NCI-H1105 treated with DMSO at 0.1 percent for 48 hours (cell line): ENCODE data around the gene INPP5J.
"Not testable (repeated sequence)": the region's sequence is repeated elsewhere in the genome, so short reads cannot be mapped to it uniquely, and the experiment has no call there.

Experiments used
- DNase-seq: peaks from one replicate; lab custom pipeline; 2025; lab: John Stamatoyannopoulos, UW

Gene INPP5J

DNA sequence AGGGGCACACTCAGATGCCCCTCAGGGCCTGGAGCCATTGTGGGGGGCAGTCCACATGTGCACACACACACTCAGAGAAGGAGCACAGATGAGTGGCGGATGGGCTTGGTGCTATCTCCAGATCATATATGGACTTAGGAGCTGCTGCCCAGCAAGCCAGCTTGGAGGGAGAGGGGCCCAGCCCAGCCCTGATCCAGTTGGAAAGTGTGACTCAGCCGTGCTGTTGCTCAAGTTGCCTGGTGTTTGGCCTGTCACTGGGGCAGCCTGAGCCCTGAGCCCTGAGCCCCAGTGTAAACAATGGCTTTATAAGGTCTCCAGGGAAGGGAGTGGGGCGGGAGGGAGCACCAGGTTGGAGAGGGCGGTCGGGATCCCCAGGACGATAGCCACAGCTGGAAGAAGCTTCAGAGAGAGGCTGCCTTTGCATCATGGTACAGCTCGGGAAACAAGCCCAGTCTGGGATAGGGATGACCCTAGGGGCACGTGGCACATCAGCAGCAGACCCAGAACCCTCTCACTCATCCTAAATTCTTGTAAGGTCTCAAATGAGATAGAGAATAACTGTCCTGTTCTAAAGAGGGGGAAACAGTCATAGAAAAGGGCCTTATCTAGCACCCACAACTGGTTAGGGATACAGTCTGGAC, 20.2 kb upstream of the INPP5J start:
- DNase-seq = no peak

- no peak for DNase-seq
These were observed 19.7 kb upstream of the INPP5J start for GRCh38 chr22:31103111-31103510.

- no peak for DNase-seq
These were observed 18.7 kb upstream of the INPP5J start for GRCh38 chr22:31103899-31104694.

GRCh38 chr22:31104869-31105268, 17.9 kb upstream of the INPP5J start:
- no peak for DNase-seq

DNA sequence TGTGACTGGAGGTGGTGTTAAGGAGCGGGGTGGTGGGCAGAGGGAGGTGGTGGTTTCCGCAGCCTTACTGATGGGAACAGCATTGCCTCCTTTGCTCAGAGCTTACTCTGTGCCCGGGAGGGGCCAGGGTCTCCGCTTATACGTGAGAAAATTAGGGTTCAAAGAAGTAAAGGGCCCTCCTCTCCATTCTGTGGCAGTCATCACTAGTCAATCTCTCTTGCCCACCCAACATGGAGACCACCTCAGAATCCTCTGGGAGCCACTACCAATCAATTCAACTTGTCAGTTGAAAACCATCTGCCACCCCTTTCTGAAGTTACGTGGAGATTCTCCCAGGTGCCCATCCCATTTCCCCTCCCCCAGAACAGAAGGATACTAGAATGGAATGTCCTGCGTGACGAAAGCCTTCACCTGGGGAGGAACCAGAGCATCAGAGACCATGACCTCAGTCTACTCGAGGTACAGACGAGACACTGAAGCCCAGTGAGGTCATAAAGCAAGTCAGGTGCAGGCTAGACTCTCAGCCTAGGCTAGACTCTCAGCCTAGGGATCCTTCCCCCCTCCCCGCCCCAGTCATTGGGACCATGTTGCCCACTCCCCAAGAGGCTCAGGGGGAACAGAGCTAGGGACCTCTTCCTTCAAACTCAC, 17.4 kb upstream of the INPP5J start:
- DNase-seq = no peak

- DNase-seq = no peak
These were observed 16.7 kb upstream of the INPP5J start for GRCh38 chr22:31106001-31106571.

DNA sequence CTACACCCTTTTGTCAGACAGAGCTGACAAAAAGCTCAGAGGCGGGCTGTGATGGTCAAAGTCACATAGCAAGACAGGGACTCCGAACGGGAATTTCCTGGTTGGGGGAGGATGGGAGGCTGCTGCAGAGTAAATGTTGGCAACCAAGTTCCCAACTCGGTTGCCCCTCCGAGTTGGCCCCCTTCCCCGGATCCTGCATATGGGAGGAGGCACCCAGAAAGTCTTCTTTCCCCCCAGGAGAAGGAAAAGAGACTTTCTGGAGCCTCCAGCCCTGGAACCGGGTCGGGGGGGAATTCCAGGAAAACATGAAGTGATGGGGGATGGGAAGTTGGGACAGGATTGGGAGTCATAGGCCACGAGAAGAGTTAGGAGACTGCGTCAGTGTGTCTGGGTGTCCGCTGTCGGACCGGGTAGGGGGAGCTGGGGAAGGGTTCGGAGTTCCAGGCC, 16.0 kb upstream of the INPP5J start:
- no peak for DNase-seq

DNA sequence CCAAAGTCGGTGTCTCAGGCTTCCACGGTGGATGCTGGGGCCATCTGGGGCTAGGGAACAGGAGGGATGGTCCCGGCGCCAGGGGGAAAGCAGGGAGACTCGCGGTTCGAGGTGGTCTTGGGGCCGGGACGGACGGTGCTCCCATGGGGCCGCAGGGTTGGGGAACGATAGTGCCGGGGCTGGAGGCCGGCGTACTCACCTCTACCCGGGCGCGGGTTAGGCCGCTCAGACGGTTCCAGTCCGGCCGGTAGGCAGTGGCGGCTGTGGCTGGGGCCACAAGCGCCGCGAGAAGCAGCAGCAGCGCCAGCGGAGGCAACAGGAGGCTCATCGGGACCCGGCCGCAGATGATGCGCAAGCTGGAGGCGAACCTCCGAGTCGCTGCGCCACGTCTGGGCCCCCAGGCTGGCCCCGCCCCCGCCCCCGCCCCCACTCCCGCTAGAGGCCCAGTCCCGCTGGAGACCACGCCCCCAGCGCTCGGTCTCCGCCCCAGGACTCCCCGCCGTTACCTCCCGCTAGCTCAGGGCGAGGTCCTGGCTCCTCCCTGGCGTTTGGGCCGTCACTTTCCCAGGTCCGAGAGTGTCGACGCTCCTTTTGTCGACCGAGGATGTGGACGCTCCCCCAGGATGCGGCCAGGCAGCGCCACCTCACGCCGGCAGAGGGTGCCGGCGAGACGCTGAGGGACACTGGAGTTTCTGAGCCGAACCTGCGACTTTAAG, 15.4 kb upstream of the INPP5J start, which contains the start of gene SELENOM:
TSS of gene SELENOM (minus strand) at position 391 of the 716 bp plus-strand sequence. CDS start at position 328, 63 bp downstream.
- no peak for DNase-seq

- no peak for DNase-seq
These were observed 14.9 kb upstream of the INPP5J start for GRCh38 chr22:31107894-31108218.

GRCh38 chr22:31112547-31113091, 10.1 kb upstream of the INPP5J start:
- DNase-seq = not testable (repeated sequence)

- DNase-seq = no peak
These were observed 4.5 kb upstream of the INPP5J start for GRCh38 chr22:31118046-31118820.

GRCh38 chr22:31119026-31119717, 3.6 kb upstream of the INPP5J start:
- no peak for DNase-seq

GRCh38 chr22:31120230-31120629, 2.5 kb upstream of the INPP5J start:
- no peak for DNase-seq

GRCh38 chr22:31120642-31121041, 2.1 kb upstream of the INPP5J start:
- no peak for DNase-seq

- no peak for DNase-seq
These were observed 1.4 kb upstream of the INPP5J start for GRCh38 chr22:31121403-31121802.

GRCh38 chr22:31122196-31122531, 602 bp upstream of the INPP5J start:
- DNase-seq = no peak

DNA sequence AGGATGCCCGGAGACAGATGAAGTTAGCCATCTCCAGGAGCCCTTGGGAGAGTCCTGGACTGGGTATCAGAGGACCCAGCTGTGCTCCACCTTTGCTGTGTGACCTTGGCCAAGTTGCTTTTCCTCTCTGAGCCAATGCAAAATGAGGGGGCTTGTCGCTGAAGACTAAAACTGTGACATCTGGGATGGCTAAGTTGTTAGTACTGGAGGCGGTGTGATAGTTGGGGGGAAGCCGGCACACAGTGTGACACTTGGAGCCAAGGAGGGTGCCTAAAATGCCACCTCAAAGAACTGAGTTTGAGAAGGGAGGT, 481 bp downstream of the INPP5J start:
- DNase-seq = no peak

GRCh38 chr22:31124290-31124689, 1.5 kb downstream of the INPP5J start:
- no peak for DNase-seq

GRCh38 chr22:31124811-31125465, 2.2 kb downstream of the INPP5J start:
- no peak for DNase-seq

- DNase-seq = no peak
These were observed 2.9 kb downstream of the INPP5J start for GRCh38 chr22:31125521-31126117.
